Heart left ventricle (tissue), 16 donors: Measurements from ENCODE around the gene SMCO3. TPM values are rescaled to one million over a fixed set of nuclear protein-coding genes. Genes with fewer than 3 reads are reported as not detected.

Experiments used
- ATAC-seq, 4 donors: fragments of 200-7000 bp; cut with Tn5 transposase; one replicate each; pipeline ENCODE4 v1.9.1; 2020 to 2022; ENCODE audit warnings: moderate library complexity in 4 of 4, mild to moderate bottlenecking in 3 of 4, moderate number of reproducible peaks in 1 of 4
- DNase-seq, 5 donors: peaks; one replicate each; pipeline ENCODE4 v3.0.0-alpha.2; 2020
- H3K27ac ChIP-seq, 12 donors: fragments of 200-600 bp; sonication (generic) in 4 of 12; one replicate each; pipeline versions ENCODE4 v1.5.0 to v1.8.0; 2016 to 2022; ENCODE audit warnings: mild to moderate bottlenecking in 2 of 12
- H3K27me3 ChIP-seq, 9 donors: fragments of 200-600 bp; sonication (generic) in 2 of 9; one replicate each; pipeline versions ENCODE4 v1.5.1 to v1.8.0; 2016 to 2022; ENCODE audit warnings: mild to moderate bottlenecking in 3 of 9
- H3K36me3 ChIP-seq, 9 donors: fragments of 200-600 bp; sonication (generic) in 2 of 9; one replicate each; pipeline versions ENCODE4 v1.5.0 to v1.8.0; 2018 to 2022; ENCODE audit warnings: mild to moderate bottlenecking in 2 of 9
- H3K4me1 ChIP-seq, 12 donors: fragments of 200-600 bp; sonication (generic) in 4 of 12; one replicate each; pipeline versions ENCODE4 v1.5.0 to v1.8.0; 2016 to 2022; ENCODE audit warnings: mild to moderate bottlenecking in 3 of 12
- H3K4me3 ChIP-seq, 12 donors: fragments of 200-600 bp; sonication (generic) in 4 of 12; one replicate each; pipeline versions ENCODE4 v1.5.0 to v1.8.0; 2017 to 2022; ENCODE audit warnings: mild to moderate bottlenecking in 9 of 12, moderate library complexity in 4 of 12
- H3K9me3 ChIP-seq, 12 donors: fragments of 200-600 bp; sonication (generic) in 4 of 12; one replicate each; pipeline versions ENCODE4 v1.5.0 to v1.8.0; 2016 to 2022; ENCODE audit warnings: mild to moderate bottlenecking in 1 of 12
- POLR2A ChIP-seq, 2 donors: fragments of 450-650 bp; IDR thresholded peaks; one replicate each; pipeline ENCODE4 v1.6.1; 2017; ENCODE audit warnings: antibody characterized with exemption in 2 of 2, mild to moderate bottlenecking in 2 of 2, moderate library complexity in 2 of 2
- WGBS, 4 donors: extraction: QIAGEN DNeasy Blood & Tissue Kit in 2 of 4; methylation state at CpG; one replicate each; pipeline versions ENCODE4 v1.1.5 to v1.1.7; 2013 to 2018; 5-methylcytosine and 5-hydroxymethylcytosine counted together
- intact Hi-C, 10 donors: fragments of 100-400 bp; cut with DNase I; formaldehyde crosslinking; loops; one replicate each; pipeline versions ENCODE4 v1.11.1 to v1.14.2; 2022
- polyA plus RNA-seq, 2 donors: library from polyadenylated mRNA; stranded (reverse); fragments of 200-250 nt; gene quantifications; one replicate each; pipeline ENCODE4 v1.2.3, GENCODE V29; 2013
- total RNA-seq, 9 donors: library from RNA; depleted of rRNA in 2 of 9; stranded (reverse); fragments of >200 nt in 2 of 9; fragmentation: NEBNext Ultra II Directional in 3 of 9; extraction: Animal tissue kit (Norgen Biotek cat#: 25700) in 3 of 9; gene quantifications; one replicate each; pipeline versions ENCODE4 v1.1.0 to v1.2.4, GENCODE V29; 2016 to 2023
- TF ChIP-seq, protein P1 (sequence below), 12 donors: fragments of 200-600 bp; sonication (generic) in 4 of 12; IDR thresholded peaks; one replicate each; pipeline versions ENCODE4 v1.5.0 to v1.8.0; 2018 to 2022; ENCODE audit warnings: antibody characterized with exemption in 12 of 12, mild to moderate bottlenecking in 5 of 12
- donor health status: ischemic (EF 13 %, LVEDD 7.1; RV severe dilation, severe dysfunction).
- donor health status: healthy with polysubstance abuse.
- donor health status: DM: no; HTN: yes; CAD: no.
- donor health status: DM: no; HTN: no; CAD: no.
- donor health status: ischemic (EF 25% LVEDD 6.9; RV normal size, moderate dysfunction).
- donor health status: ischemic (EF 25% LVEDD 5.7; RV mildly dilated, moderate dysfunction).
- donor health status: healthy.
- donor health status: DM: yes; HTN: yes; CAD: no.
- donor health status: ischemic (EF 35%, LVEDD 5.7; RV mildly dilated, moderate dysfunction).
- donor health status: nonischemic (EF 11% LVEDD 7.7; RV severe dilation, severe dysfunction).
- donor health status: DM: yes; HTN: yes; CAD: no.
- donor health status: PGD.
- donor health status: ischemic (EF 29% LVEDD 5.4; RV normal size, mild dysfunction).
- donor health status: nonischemic (EF 23%, LVEDD 6.1; RV moderate dilation, normal function).

The SMCO3 gene
- total and polyA plus RNA-seq, 11 donors = 0.07 to 0.91 (median 0.17) TPM; not detected in 5

- TF ChIP-seq, protein P1, sequence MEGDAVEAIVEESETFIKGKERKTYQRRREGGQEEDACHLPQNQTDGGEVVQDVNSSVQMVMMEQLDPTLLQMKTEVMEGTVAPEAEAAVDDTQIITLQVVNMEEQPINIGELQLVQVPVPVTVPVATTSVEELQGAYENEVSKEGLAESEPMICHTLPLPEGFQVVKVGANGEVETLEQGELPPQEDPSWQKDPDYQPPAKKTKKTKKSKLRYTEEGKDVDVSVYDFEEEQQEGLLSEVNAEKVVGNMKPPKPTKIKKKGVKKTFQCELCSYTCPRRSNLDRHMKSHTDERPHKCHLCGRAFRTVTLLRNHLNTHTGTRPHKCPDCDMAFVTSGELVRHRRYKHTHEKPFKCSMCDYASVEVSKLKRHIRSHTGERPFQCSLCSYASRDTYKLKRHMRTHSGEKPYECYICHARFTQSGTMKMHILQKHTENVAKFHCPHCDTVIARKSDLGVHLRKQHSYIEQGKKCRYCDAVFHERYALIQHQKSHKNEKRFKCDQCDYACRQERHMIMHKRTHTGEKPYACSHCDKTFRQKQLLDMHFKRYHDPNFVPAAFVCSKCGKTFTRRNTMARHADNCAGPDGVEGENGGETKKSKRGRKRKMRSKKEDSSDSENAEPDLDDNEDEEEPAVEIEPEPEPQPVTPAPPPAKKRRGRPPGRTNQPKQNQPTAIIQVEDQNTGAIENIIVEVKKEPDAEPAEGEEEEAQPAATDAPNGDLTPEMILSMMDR (IDR thresholded peaks at IDR 0.05) = no peak
- TF ChIP-seq POLR2A (IDR thresholded peaks at IDR 0.05) = no peak
- Histone ChIP-seq H3K9me3 (no peaks in the 10 kb centered on the region), H3K27ac (peak within 1 kb of the TSS; percentile 58 to 78 (median 70)), H3K27me3 (no peaks in the 10 kb centered on the region), H3K4me3 (peak within 1 kb of the TSS in 8 of 12 donors; percentile 24 to 56 (median 36)), H3K4me1 (peaks cover 3 to 61% (median 49%) of the 10 kb centered on the region in 12 donors), H3K36me3 (no peaks in the 10 kb centered on the region)
- 29 to 43% (median 32%) methylated on average over 10 of the region's 10 CpGs for WGBS, 4 donors
- DNase-seq = peak; percentile 24 to 64 (median 45)
- intact Hi-C loops = loop anchor here in 7 of 10 donors (2.0 to 10.0 kb wide), 10 partner anchors 36 to 431 kb away; partner anchors contain the start of genes RERG (in 5 of the 7), C12orf60 (in 3 of the 7) and WBP11 (in 3 of the 7)
- peak in 3 of 4 donors; percentile 23 to 67 (median 42) for ATAC-seq
Measured at GRCh38 chr12:14843425-14843887, 29.5 kb upstream of the SMCO3 start, which contains the start of gene ART4. Gene ART4, minus strand, starts transcription at chr12:14843526. Its CDS starts 413 bp downstream, at chr12:14843113.

DNA sequence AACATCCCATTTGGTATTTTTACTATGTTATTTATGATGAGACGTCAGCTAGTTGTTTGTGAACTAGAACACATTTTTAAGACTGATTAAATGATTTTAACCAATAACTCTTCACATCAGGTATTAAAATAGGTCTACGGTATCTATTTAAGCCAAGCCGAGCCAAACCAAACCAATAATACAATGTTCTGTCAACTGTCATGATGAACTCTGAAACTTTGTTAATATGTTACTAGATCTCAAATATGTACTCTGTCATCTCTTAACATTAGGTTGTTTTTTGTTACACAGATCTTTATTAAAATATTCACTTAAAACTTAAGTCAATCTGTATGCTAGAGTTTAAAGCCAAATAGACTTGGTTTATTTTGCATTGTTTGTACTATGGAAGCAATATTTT lies 28.3 kb upstream of the SMCO3 start:
- TF ChIP-seq, protein P1 (IDR thresholded peaks at IDR 0.05) = no peak
- no peak for TF ChIP-seq POLR2A (IDR thresholded peaks at IDR 0.05)
- peak overlapping the region in 8 of 12 donors; percentile 24 to 56 (median 36) for H3K4me3 ChIP-seq
- DNase-seq (no peak), ATAC-seq (no peak)
- H3K9me3 ChIP-seq = no peaks in the 10 kb centered on the region
- peak overlapping the region; percentile 58 to 78 (median 70) for H3K27ac ChIP-seq
- WGBS, 4 donors = 65 to 81% (median 69%) methylated on average over 3 of the region's 3 CpGs
- intact Hi-C loops = loop anchor here in 7 of 10 donors (2.0 to 10.0 kb wide), 10 partner anchors 35 to 432 kb away; partner anchors contain the start of genes RERG (in 5 of the 7), C12orf60 (in 3 of the 7) and WBP11 (in 3 of the 7)
- H3K36me3 ChIP-seq = no peaks in the 10 kb centered on the region
- H3K4me1 ChIP-seq = peaks cover 3 to 58% (median 44%) of the 10 kb centered on the region in 12 donors
- no peaks in the 10 kb centered on the region for H3K27me3 ChIP-seq

- H3K27ac ChIP-seq = peak overlapping the region; percentile 58 to 78 (median 70)
- peak in 4 of 5 donors; percentile 59 to 82 (median 62) for DNase-seq
- H3K4me1 ChIP-seq = peaks cover 3 to 52% (median 42%) of the 10 kb centered on the region in 12 donors
- H3K4me3 ChIP-seq = peak overlapping the region in 8 of 12 donors; percentile 24 to 56 (median 36)
- H3K9me3 ChIP-seq = no peaks in the 10 kb centered on the region
- ATAC-seq = peak; percentile 91 to 95 (median 94)
- TF ChIP-seq POLR2A (IDR thresholded peaks at IDR 0.05) = peak in 1 of 2 donors; percentile 30
- TF ChIP-seq, protein P1 (IDR thresholded peaks at IDR 0.05) = no peak
- H3K36me3 ChIP-seq = no peaks in the 10 kb centered on the region
- intact Hi-C loops = loop anchor here in 7 of 10 donors (2.0 to 10.0 kb wide), 10 partner anchors 34 to 433 kb away; partner anchors contain the start of genes RERG (in 5 of the 7), C12orf60 (in 3 of the 7) and WBP11 (in 3 of the 7)
- no peaks in the 10 kb centered on the region for H3K27me3 ChIP-seq
- 1 to 16% (median 6%) methylated on average over 3 of the region's 3 CpGs for WGBS, 4 donors
Measured at GRCh38 chr12:14841761-14842160, 27.8 kb upstream of the SMCO3 start.

GRCh38 chr12:14840616-14841015 lies 26.6 kb upstream of the SMCO3 start:
- no peaks in the 10 kb centered on the region for H3K27me3 ChIP-seq
- intact Hi-C loops = loop anchor here in 7 of 10 donors (5.0 to 10.0 kb wide), 9 partner anchors 33 to 434 kb away; partner anchors contain the start of genes RERG (in 5 of the 7), C12orf60 (in 3 of the 7) and WBP11 (in 3 of the 7)
- H3K4me3 ChIP-seq = peak overlapping the region in 2 of 12 donors; percentile 51 to 56
- H3K36me3 ChIP-seq = no peaks in the 10 kb centered on the region
- DNase-seq (no peak), ATAC-seq (no peak)
- TF ChIP-seq, protein P1 (IDR thresholded peaks at IDR 0.05) = no peak
- no peak for TF ChIP-seq POLR2A (IDR thresholded peaks at IDR 0.05)
- H3K27ac ChIP-seq = peak overlapping the region in 8 of 12 donors; percentile 58 to 78 (median 72)
- WGBS, 4 donors = 90 to 95% (median 92%) methylated on average over 4 of the region's 4 CpGs
- peaks cover 3 to 50% (median 34%) of the 10 kb centered on the region in 12 donors for H3K4me1 ChIP-seq
- no peaks in the 10 kb centered on the region for H3K9me3 ChIP-seq
